Neural progenitor cell (in vitro differentiated cells): ENCODE measurements around the gene PEAR1.
"Not testable (repeated sequence)": the region's sequence is repeated elsewhere in the genome, so short reads cannot be mapped to it uniquely, and the experiment has no call there.

Experiments
- EZH2 ChIP-seq: fragments of 200-600 bp; sonication (generic); IDR thresholded peaks from 2 replicates; pipeline ENCODE4 v1.6.1; 2017; ENCODE audit warnings: antibody characterized with exemption, mild to moderate bottlenecking, moderate library complexity
- EZH2phosphoT487 ChIP-seq: fragments of 200-600 bp; sonication (generic); IDR thresholded peaks from 2 replicates; pipeline ENCODE4 v1.6.1; 2017; ENCODE audit warnings: antibody characterized with exemption
- TF ChIP-seq, protein P1 (sequence below): fragments of 200-600 bp; sonication (generic); IDR thresholded peaks from 2 replicates; pipeline ENCODE4 v1.5.1; 2017; ENCODE audit warnings: antibody characterized with exemption, mild to moderate bottlenecking

- TF ChIP-seq EZH2, EZH2phosphoT487: not testable (repeated sequence)
- TF ChIP-seq, protein P1, sequence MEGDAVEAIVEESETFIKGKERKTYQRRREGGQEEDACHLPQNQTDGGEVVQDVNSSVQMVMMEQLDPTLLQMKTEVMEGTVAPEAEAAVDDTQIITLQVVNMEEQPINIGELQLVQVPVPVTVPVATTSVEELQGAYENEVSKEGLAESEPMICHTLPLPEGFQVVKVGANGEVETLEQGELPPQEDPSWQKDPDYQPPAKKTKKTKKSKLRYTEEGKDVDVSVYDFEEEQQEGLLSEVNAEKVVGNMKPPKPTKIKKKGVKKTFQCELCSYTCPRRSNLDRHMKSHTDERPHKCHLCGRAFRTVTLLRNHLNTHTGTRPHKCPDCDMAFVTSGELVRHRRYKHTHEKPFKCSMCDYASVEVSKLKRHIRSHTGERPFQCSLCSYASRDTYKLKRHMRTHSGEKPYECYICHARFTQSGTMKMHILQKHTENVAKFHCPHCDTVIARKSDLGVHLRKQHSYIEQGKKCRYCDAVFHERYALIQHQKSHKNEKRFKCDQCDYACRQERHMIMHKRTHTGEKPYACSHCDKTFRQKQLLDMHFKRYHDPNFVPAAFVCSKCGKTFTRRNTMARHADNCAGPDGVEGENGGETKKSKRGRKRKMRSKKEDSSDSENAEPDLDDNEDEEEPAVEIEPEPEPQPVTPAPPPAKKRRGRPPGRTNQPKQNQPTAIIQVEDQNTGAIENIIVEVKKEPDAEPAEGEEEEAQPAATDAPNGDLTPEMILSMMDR: not testable (repeated sequence)
Observed at GRCh38 chr1:156926695-156927094, 33.2 kb downstream of the PEAR1 start.
